Measurements from ENCODE around the gene GZF1.

GRCh38 chr20:23337312-23337711 is 24.7 kb upstream of the GZF1 start:
- TF ChIP-seq CTCF (IDR thresholded peaks at IDR 0.05) (no peak), ZFX (IDR thresholded peaks at IDR 0.05; ENCODE audit: borderline replicate concordance) (no peak)
